ENCODE results near the gene CSRNP2.

CSRNP2 gene

DNA sequence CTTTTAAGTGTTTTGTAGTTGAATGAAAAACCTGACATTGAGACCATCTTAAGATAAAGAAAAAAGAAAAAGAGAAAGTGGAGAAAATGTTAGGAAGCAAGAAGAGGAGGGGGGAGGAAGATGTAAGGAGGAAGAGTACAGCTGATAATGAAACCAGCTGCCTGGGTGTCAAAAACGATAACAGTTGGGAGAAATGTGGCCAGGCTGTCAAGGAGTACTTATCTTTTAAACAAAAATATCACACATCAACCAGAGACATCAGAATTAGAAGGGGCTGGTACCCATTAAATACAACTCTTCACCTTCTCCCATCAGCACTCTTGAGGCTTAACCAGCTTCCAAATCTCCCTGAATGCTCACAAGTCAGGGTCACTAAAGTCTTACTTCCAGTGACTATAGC is 61.7 kb downstream of the CSRNP2 start:
- Histone ChIP-seq H3K4me1 (ENCODE audit: low read length) (peaks cover 29% of the 10 kb centered on the region), H3K4me3 (ENCODE audit: low read length) (no peak overlapping the region), H2AFZ (ENCODE audit: low read depth, low read length) (no peak overlapping the region), H4K20me1 (ENCODE audit: insufficient read depth, low read length) (peaks cover 11% of the 10 kb centered on the region), H3K36me3 (replicated peaks; ENCODE audit: low read depth, low read length) (peaks cover 4% of the 10 kb centered on the region), H3K9ac (ENCODE audit: low read length) (no peak overlapping the region), H3K79me2 (ENCODE audit: low read length) (peaks cover 95% of the 10 kb centered on the region), H3K27me3 (ENCODE audit: low read depth, low read length) (no peaks in the 10 kb centered on the region), H3K4me2 (ENCODE audit: low read length) (peak overlapping the region; percentile 27), H3K27ac (ENCODE audit: low read length) (no peak overlapping the region), H3K9me3 (ENCODE audit: insufficient read depth, low read length) (no peaks in the 10 kb centered on the region)
- TF ChIP-seq, protein P1, sequence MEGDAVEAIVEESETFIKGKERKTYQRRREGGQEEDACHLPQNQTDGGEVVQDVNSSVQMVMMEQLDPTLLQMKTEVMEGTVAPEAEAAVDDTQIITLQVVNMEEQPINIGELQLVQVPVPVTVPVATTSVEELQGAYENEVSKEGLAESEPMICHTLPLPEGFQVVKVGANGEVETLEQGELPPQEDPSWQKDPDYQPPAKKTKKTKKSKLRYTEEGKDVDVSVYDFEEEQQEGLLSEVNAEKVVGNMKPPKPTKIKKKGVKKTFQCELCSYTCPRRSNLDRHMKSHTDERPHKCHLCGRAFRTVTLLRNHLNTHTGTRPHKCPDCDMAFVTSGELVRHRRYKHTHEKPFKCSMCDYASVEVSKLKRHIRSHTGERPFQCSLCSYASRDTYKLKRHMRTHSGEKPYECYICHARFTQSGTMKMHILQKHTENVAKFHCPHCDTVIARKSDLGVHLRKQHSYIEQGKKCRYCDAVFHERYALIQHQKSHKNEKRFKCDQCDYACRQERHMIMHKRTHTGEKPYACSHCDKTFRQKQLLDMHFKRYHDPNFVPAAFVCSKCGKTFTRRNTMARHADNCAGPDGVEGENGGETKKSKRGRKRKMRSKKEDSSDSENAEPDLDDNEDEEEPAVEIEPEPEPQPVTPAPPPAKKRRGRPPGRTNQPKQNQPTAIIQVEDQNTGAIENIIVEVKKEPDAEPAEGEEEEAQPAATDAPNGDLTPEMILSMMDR (IDR thresholded peaks at IDR 0.05; ENCODE audit: low read depth, low read length) = no peak
- TF ChIP-seq EZH2phosphoT487 (IDR thresholded peaks at IDR 0.05; ENCODE audit: low read depth) = no peak

DNA sequence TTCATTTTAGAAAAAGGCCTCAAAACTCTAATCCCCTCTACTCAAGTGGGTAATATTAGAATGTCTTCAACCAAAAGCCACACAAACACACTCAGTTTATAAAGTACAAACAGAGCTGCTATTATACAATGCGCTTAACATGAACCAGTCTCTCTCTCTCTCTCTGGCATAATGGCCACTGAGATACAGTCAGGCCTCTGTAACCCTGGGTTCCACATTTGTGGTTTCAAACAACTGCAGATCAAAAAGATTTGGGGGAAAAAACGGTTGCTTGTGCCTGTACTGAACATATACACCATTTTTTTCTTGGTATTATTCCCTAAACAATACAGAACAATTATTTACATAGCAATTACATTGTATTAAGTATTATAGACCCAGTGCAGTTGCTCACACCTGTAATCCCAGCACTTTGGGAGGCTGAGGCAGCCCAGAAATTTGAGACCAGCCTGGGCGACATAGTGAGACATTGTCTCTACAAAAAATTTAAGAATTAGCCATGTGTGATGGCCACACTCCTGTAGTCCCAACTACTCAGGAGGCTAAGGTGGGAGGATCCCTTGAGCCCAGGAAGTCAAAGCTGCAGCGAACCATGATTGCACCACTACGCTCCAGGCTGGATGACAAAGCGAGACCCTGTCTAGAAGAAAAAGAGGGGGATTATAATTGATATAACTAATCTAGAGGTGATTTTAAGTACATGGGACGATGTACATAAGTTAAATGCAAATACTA is 62.8 kb downstream of the CSRNP2 start:
- Histone ChIP-seq H2AFZ (ENCODE audit: low read depth, low read length) (no peak overlapping the region), H3K27ac (ENCODE audit: low read length) (no peak overlapping the region), H3K4me1 (ENCODE audit: low read length) (peaks cover 27% of the 10 kb centered on the region), H3K9me3 (ENCODE audit: insufficient read depth, low read length) (no peaks in the 10 kb centered on the region), H3K36me3 (replicated peaks; ENCODE audit: low read depth, low read length) (peaks cover 4% of the 10 kb centered on the region), H3K27me3 (ENCODE audit: low read depth, low read length) (no peaks in the 10 kb centered on the region), H4K20me1 (ENCODE audit: insufficient read depth, low read length) (peaks cover 11% of the 10 kb centered on the region), H3K79me2 (ENCODE audit: low read length) (peaks cover 100% of the 10 kb centered on the region), H3K9ac (ENCODE audit: low read length) (no peak overlapping the region), H3K4me2 (ENCODE audit: low read length) (no peak overlapping the region), H3K4me3 (ENCODE audit: low read length) (no peak overlapping the region)
- TF ChIP-seq, protein P1 (IDR thresholded peaks at IDR 0.05; ENCODE audit: low read depth, low read length) = no peak
- TF ChIP-seq EZH2phosphoT487 (IDR thresholded peaks at IDR 0.05; ENCODE audit: low read depth) = no peak

DNA sequence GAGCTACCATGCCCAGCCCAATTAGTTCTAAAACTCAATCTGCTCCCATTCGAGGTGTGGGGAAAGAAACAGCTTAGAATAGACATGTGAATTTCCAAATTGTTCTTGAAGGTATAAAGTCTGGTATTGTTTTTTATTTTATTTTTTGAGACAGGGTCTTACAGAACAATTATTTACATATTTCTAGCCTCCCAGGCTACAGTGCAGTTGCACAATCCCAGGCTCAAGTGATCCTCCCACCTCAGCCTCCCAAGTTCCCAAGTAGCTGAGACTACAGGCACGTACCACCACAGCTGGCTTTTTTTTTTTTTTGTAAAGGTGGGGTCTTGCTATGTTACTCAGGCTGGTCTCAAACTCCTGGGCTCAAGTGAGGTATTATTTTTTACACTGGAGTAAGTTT is 63.5 kb downstream of the CSRNP2 start:
- Histone ChIP-seq H3K27me3 (ENCODE audit: low read depth, low read length) (no peaks in the 10 kb centered on the region), H3K4me1 (ENCODE audit: low read length) (peaks cover 27% of the 10 kb centered on the region), H3K9ac (ENCODE audit: low read length) (no peak overlapping the region), H3K27ac (ENCODE audit: low read length) (no peak overlapping the region), H2AFZ (ENCODE audit: low read depth, low read length) (no peak overlapping the region), H3K9me3 (ENCODE audit: insufficient read depth, low read length) (no peaks in the 10 kb centered on the region), H3K4me2 (ENCODE audit: low read length) (no peak overlapping the region), H3K36me3 (replicated peaks; ENCODE audit: low read depth, low read length) (peaks cover 4% of the 10 kb centered on the region), H3K4me3 (ENCODE audit: low read length) (no peak overlapping the region), H4K20me1 (ENCODE audit: insufficient read depth, low read length) (peaks cover 11% of the 10 kb centered on the region), H3K79me2 (ENCODE audit: low read length) (peaks cover 97% of the 10 kb centered on the region)
- TF ChIP-seq, protein P1 (IDR thresholded peaks at IDR 0.05; ENCODE audit: low read depth, low read length) = no peak
- TF ChIP-seq EZH2phosphoT487 (IDR thresholded peaks at IDR 0.05; ENCODE audit: low read depth) = no peak

DNA sequence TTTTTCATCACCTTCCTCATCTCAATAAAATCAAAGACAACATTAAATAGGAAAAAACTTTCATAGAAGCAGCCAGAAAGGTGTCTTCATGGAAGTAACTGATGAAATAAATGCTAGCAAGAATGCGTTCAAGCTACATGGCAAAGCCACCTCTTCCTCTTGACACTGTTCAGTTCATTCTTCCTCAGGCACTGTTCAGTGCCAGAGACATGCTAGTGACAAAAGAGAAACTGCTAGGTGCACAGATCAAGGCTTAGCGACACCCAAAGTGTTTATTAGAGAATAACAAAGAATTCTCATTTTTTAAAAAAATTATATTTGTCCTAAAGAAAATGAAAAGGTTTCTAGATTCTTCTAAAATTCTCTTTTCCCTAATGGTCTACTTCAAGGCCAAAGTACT is 64.4 kb downstream of the CSRNP2 start:
- Histone ChIP-seq H2AFZ (ENCODE audit: low read depth, low read length) (no peak overlapping the region), H3K79me2 (ENCODE audit: low read length) (peaks cover 97% of the 10 kb centered on the region), H3K4me1 (ENCODE audit: low read length) (peaks cover 25% of the 10 kb centered on the region), H3K27me3 (ENCODE audit: low read depth, low read length) (no peaks in the 10 kb centered on the region), H3K4me2 (ENCODE audit: low read length) (no peak overlapping the region), H3K36me3 (replicated peaks; ENCODE audit: low read depth, low read length) (peaks cover 4% of the 10 kb centered on the region), H3K9me3 (ENCODE audit: insufficient read depth, low read length) (no peaks in the 10 kb centered on the region), H3K4me3 (ENCODE audit: low read length) (no peak overlapping the region), H3K9ac (ENCODE audit: low read length) (no peak overlapping the region), H4K20me1 (ENCODE audit: insufficient read depth, low read length) (peaks cover 14% of the 10 kb centered on the region), H3K27ac (ENCODE audit: low read length) (no peak overlapping the region)
- TF ChIP-seq, protein P1 (IDR thresholded peaks at IDR 0.05; ENCODE audit: low read depth, low read length) = no peak
- TF ChIP-seq EZH2phosphoT487 (IDR thresholded peaks at IDR 0.05; ENCODE audit: low read depth) = no peak

All from OCI-LY3 (cell line).